ENCODE data around the gene TMEM150A.
"Not testable (repeated sequence)": the region's sequence is repeated elsewhere in the genome, so short reads cannot be mapped to it uniquely, and the experiment has no call there.

TMEM150A gene

GRCh38 chr2:85592299-85592698, 10.2 kb downstream of the TMEM150A start:
- not testable (repeated sequence) for DNase-seq

- DNase-seq: no peak
Measured at GRCh38 chr2:85591563-85591962, 10.9 kb downstream of the TMEM150A start.

- DNase-seq: no peak
Measured at GRCh38 chr2:85590950-85591349, 11.5 kb downstream of the TMEM150A start.

GRCh38 chr2:85589982-85590791, 12.3 kb downstream of the TMEM150A start:
- no peak for DNase-seq

- no peak for DNase-seq
Measured at GRCh38 chr2:85589181-85589580, 13.3 kb downstream of the TMEM150A start.

- no peak for DNase-seq
Measured at GRCh38 chr2:85588645-85589044, 13.9 kb downstream of the TMEM150A start.

- no peak for DNase-seq
Measured at GRCh38 chr2:85588236-85588635, 14.3 kb downstream of the TMEM150A start.

- no peak for DNase-seq
Measured at GRCh38 chr2:85585781-85586105, 16.8 kb downstream of the TMEM150A start.

GRCh38 chr2:85584857-85585780, 17.4 kb downstream of the TMEM150A start:
- no peak for DNase-seq

GRCh38 chr2:85584354-85584856, 18.1 kb downstream of the TMEM150A start, which contains the start of gene VAMP5:
Gene VAMP5, plus strand, starts transcription at chr2:85584431. Its CDS starts 60 bp downstream, at chr2:85584491.
- DNase-seq: no peak

- DNase-seq: peak; percentile 37
Measured at GRCh38 chr2:85583667-85584353, 18.7 kb downstream of the TMEM150A start.

GRCh38 chr2:85582492-85582891, 20.0 kb downstream of the TMEM150A start:
- no peak for DNase-seq

GRCh38 chr2:85580206-85580605, 22.3 kb downstream of the TMEM150A start:
- no peak for DNase-seq

GRCh38 chr2:85579266-85579935, 23.1 kb downstream of the TMEM150A start:
- DNase-seq: no peak

- DNase-seq: peak; percentile 17
Measured at GRCh38 chr2:85578243-85579180, 24.0 kb downstream of the TMEM150A start.

GRCh38 chr2:85577386-85578242, 24.9 kb downstream of the TMEM150A start, which contains the start of gene VAMP8:
Gene VAMP8, plus strand, starts transcription at chr2:85577586. Its CDS starts 61 bp downstream, at chr2:85577647.
- peak; percentile 64 for DNase-seq

GRCh38 chr2:85577063-85577385, 25.5 kb downstream of the TMEM150A start:
- no peak for DNase-seq

GRCh38 chr2:85575739-85576138, 26.8 kb downstream of the TMEM150A start:
- no peak for DNase-seq

- no peak for DNase-seq
Measured at GRCh38 chr2:85566265-85566664, 36.2 kb downstream of the TMEM150A start.

GRCh38 chr2:85564144-85564563, 38.3 kb downstream of the TMEM150A start:
- no peak for DNase-seq

Measured in stimulated activated CD4-positive, alpha-beta T cell treated with anti-CD3 and anti-CD28 coated beads, Interleukin-4, amount 100 ng/mL, for 1 hour (primary cell).